Measurements from ENCODE around the gene TAF3. TPM values are rescaled to one million over a fixed set of nuclear protein-coding genes. Genes with fewer than 3 reads are reported as not detected.

Gene TAF3
- total RNA-seq, 1 experiment from 2014 or later = 3.8 TPM

DNA sequence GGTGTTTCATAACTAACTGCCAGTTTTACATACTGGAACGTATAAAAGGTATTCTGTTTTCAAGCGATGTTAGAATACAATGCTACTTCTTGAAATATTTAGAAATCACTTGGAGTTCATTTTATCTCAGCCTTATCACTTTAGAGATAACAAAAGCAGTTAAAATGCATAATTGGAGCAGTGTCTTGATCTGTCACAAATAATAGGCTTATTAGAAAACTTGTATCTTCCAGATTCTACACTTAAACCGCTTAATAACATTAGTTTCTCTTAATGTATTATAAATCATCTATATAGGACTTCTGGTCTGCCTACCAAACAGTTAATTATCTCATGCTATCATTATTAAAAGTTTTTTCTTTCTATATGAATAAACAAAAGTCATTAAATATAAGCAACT is 104.4 kb downstream of the TAF3 start:
- DNase-seq (ENCODE audit: extremely low read depth, low read depth) = no peak

DNA sequence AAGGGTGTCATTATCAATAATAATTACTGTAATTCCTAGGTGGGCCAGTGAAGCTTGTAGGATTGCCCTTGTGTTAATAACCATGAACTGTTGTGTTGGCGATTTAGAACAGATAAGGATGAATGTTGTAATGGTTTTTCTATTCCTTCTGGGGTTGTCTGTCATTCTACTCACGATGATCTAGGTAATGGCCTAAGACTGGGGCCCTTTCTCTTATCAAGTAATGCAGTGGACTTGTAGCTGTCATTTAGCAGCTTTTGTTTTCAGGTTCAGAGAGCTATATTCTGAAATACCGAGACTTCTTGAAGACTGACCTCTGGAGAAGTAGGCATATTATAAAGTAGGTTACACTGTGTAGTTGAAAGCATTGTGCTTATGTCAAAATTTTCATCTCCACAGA is 110.2 kb downstream of the TAF3 start:
- no peak for DNase-seq (ENCODE audit: extremely low read depth, low read depth)

DNA sequence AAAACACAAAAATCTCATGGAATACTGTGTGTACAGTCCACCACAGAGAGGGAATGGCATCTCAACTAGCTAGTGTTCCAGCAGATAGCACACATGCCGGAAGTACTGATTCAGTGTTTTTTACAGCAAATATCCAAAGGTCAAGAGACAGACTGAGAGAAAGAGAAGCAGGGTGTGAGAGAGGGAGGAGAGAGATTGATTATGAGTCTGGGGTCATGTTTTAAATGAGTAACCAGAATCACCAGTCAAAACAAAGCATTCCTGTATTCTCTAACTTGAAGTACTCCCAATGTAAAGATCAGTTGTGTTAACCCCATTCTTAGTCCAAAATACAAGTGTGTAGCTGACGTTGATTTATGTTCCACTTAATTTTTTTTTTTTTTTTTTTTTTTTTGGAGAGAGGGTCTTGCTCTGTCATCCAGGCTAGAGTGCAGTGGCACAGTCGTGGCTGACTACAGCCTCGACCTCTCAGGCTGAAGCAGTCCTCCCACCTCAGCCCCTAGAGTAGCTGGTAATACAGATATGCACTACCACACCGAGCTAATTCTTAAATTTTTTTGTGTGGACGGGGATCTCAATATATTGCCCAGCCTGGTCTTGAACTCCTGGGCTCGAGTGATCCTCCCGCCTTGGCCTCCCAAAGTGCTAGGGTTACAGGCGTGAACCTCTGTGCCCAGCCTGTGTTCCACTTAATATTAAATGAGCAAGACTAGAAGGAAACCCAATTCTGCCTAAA is 114.2 kb downstream of the TAF3 start:
- no peak for DNase-seq (ENCODE audit: extremely low read depth, low read depth)

DNA sequence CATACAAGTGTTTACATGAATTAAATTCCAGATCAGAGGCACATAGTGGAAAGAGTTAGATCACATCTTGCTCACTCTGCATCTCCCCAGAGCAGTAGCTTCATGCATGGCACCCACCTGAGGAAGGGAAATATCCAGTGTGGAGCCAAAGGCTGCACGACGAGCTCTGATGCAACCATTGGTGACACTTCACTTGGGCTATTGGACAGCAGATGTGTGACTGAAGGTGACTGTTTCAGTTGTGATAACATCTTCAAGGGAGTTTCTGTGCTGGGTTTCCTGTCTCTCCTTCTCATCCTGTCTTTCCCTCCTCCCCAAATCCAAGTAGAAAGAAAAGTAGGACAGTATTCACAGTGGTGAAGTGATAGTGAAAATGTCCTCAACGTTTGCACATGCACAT is 115.0 kb downstream of the TAF3 start:
- DNase-seq (ENCODE audit: extremely low read depth, low read depth) = no peak

DNA sequence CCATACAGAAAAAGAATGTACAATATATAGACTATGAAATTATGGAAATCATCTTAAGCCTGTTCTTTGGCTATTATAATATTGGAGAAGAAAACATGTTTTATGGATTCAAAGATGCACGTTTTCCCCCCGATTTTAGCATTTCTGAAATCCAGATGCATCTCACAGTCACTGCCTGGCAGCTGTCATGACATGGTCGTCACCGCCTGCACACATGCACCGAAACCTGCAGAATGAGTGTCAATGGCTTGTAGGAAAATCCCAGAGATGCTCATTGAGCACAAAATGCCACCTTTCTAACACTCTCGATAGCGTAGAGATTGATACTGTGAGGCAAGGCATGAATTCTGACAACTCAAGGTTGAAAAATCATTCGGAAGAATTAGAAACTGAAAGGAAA is 115.5 kb downstream of the TAF3 start:
- no peak for DNase-seq (ENCODE audit: extremely low read depth, low read depth)

DNA sequence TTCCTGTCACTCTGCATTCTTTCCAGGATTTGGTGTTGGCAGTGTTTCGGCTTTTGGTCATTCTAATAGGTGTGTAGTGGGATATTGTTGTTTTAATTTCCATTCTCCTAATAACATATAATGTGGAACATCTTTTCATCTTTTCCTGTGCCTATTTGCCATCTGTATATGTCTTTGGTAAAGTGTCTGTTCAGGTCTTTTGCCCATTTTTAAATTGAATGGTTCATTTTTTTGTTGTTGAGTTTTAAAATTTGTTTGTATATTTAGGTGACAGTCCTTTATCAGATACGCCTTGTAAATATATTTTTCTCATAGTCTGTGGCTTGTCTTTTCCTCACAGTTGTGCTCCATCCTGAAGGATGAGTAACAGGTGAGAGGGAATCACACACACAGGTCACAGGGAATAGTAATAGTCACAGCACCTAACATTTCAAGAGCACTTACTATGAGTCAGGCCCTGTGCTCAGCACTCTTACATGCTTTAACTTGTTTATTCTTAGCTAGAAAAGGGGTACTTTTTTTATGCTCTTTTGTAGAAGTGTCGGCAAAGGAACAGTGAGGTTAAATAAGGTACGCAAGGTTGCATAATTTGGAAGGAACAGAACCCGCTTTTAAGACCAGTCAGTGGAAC is 119.1 kb downstream of the TAF3 start:
- no peak for DNase-seq (ENCODE audit: extremely low read depth, low read depth)

DNA sequence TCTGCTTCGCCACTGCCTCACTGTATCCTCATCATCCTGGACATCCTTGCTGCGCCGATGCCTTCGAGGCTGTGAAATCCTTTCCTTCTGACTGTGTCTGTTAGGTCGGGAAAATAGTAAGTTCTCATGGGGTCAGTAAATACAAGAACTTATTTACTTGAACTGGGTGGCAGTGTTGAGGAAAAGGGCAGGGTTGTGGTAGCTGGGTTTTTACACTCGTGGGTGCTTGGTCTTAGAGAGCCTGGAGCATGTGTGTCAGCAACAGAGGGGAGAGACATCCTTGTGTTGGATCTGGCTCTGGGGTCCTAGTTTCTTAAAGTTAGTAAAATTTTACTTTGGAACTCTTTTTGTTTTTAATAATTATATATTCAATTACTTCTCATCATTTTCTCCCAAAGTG is 123.3 kb downstream of the TAF3 start:
- no peak for DNase-seq (ENCODE audit: extremely low read depth, low read depth)

DNA sequence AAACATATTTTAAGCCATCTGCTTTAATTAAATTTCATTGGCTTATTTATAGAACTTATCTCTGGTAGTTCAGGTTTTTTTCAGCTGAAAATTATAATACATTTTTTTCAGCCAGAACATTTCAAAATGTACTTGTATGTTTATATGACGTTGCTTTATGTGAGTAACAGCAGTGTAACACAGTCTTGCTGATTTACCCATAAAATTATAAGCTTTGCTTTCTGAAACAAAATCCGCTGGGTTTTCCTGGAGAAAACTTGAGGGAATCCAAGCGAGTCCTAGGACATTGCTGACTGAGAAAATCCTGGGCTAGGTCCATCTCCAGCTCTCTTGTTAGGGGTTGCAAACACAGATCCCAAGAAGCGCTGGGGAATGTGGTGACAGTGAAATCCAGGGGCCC is 124.0 kb downstream of the TAF3 start:
- no peak for DNase-seq (ENCODE audit: extremely low read depth, low read depth)

DNA sequence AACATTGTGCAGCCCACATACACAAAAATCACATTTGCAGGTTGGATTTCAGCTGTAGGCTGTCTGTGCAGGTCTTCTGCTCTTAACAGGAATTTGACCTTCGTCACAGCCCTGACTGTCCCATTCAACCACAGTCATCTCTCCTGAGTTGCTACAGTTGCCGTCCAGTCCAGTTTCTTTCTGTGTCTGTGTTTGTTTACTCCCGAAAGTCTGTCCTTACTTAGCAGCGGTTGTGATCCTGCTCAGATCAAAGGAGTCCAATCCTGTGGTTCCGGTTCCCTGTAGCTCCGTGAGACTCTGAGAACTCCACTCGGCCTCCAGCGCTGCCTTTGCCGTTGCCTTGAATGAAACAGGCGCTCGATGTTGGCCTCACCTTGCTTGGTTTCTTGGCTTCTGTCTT is 124.6 kb downstream of the TAF3 start:
- no peak for DNase-seq (ENCODE audit: extremely low read depth, low read depth)

DNA sequence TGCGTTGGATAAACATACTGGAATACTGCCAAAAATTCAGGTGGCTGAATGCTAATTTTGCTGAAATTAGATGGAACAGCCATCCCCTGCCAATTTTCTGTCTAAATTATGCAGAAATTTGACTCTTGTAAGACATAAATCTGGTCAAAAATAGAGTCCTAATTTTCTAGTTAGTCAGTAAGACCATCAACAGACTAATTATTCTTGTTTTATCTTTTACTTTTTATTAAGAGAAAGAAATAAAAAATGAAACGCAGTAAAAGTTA is 125.8 kb downstream of the TAF3 start:
- DNase-seq (ENCODE audit: extremely low read depth, low read depth) = no peak

DNA sequence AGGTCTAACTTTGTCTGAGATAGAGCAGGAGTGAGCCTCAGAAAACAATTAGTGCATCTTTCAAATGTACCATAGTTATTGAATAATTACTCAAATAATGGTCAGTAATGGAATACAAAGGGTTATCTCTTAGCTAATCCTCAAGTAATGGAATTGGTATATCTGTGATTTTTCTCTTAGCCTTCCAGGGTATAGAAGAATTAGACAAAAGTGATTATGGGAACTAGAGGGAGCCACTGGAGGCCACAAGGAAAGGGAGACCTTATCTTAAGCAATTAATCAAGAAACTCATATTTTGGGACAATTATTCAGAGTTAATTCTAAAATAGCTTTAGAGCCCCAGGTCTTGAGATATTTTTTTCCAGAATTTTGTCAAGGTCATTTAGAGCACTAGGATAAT is 126.2 kb downstream of the TAF3 start:
- no peak for DNase-seq (ENCODE audit: extremely low read depth, low read depth)

DNA sequence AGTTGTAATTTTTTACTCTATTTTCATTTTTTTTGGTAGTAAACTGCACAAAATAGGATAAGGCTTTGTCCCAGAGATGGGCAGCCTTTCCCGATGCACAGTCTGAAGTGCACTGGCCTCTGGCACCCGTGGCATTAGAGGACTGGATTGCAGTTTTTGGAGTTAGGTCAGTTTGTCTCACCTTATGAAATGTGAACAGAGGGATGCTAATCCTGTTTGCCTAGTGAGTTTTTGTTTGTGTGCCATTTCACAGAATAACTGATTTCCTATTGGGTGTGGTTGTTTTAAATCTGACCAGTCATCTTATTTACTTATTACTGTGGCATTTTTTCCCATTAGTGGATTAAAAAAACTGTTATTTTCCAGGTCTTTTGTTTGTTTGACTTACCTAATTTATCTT is 126.7 kb downstream of the TAF3 start:
- DNase-seq (ENCODE audit: extremely low read depth, low read depth) = peak; percentile 8

DNA sequence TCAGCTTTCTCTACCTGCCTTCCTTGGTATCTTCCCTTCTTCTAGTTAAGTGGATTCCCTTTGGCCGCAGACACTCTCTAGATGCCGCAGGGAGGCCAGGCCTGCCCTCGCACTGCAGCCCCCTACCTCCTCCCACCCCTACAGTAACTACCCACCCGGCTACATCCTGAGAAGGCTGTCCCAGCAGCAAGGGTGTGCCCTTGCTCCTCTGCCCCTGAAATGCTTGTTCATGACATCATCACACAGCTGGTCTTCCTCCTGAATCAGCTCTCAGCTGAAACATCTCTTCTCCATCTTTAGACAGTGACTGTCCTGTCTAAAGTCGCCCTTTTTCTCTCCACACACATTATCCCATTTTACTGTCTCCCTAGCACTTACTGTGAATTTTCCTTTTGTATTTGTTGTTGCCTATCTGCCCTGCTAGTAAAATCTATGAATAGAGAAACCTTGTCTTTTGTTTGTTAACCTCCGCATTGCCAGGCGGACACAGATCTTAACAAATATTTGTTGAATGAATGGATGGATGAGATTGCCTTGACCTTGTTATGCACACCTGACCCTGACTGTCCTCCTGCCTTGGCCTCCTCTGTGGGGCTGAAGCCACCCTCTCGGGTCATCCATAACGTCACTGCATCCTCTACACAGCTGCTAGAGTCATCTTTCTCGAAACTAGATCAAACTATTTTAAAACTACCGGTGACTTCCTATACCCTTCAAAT is 127.3 kb downstream of the TAF3 start:
- DNase-seq (ENCODE audit: extremely low read depth, low read depth) = peak; percentile 9

DNA sequence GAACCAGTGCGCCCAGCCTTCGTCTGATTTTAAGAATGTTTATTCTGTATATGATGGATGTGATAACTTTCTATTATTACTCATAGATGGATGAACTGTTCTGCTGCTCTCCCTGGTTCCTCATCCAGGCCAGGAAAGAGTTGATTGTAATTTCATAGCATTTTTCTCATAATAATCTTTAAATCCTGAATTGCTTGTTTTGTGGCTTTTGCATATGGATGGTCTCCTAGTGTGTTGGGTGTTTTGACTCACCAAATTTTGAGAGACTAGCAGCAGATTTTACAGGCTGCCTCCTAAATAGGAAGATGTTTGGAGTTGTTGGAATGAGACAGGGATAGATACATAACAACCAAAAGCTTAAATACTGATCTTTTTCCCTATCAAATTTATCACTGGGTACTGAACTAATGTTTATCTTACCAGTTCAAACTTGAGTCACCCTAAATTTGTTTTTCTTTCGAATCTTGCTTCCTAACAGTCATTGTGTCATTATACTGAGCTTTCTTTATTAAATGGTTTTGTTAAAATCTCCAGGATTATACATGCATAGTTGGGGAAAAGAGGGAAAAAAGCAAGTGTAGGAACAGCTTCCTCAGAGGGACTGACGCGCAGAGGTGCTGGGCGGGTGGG is 130.2 kb downstream of the TAF3 start:
- DNase-seq (ENCODE audit: extremely low read depth, low read depth) = no peak

DNA sequence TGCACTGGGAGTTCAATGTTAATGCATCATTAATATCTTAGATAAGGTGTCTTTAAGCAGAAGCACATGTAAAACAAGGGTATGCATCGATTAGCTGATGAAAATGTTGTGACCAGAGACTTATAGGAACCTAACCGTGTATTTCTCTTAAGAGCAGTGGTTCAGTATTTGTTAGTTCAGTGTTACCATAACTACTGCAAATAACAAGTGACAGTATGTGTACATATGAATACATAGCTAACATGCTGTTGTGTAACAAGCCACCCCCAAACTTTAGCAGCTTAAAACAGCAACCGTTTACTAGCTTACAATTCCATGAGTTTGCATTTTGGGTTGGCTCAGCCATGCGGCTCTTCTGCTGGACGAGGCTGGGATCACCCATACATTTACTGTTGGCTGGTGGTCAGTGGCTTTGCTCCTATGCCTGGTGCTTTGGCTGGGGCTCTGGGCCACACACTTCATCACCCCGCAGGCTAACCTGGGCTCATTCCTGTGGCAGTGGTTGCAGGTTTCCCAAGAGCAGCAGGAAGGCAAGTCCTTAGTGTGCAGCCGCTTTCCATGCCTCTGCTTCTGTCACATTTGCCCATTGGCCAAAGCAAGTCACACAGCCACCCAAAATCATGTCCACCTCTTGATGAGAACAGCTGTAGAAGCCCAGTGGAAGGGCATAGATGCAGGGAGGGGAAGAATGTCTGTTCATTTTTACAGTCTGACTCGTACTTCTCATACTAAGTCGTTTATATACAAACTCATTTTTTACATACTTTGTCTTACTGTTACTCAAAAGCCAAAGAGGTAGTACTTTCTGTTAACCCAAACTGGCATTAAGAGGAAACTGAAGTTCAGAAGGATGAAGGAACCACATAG is 132.9 kb downstream of the TAF3 start:
- DNase-seq (ENCODE audit: extremely low read depth, low read depth) = no peak

DNA sequence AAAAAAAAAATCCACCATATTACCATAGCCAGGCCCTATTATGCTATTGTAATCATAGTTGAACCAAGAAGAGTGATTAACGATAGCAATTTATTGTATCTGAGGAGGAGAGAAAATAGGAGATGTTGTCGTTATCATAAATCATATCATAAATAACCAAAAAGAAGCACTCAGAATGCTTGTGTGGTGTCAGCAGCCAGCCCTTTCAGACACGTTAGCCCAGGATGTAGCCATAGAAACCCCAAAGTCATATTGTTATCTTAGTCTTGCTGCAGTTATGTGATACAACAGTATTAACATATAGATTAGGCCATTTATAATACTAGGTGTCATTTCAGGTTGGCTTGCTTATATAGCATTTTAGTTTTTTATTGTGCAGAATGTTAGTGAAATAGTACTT is 134.0 kb downstream of the TAF3 start:
- no peak for DNase-seq (ENCODE audit: extremely low read depth, low read depth)

DNA sequence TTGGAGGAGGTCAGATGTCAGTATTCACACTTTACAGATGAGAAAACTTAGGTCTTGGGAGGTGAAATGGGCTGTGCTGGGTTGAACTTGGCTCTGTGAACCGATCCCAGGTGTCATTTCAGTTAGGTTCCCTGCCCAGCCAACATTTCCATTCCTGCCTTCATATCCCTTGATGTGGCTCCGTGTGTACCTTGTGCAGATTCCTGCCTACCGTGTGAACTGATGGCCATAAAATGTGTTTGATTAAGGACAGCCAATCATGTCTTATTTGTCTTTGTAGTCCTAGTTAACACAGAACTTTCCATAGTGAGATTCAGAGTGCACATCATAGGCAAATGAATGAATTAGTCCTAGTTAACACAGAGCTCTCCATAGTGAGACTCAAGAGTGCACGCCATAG is 135.1 kb downstream of the TAF3 start:
- DNase-seq (ENCODE audit: extremely low read depth, low read depth) = no peak

DNA sequence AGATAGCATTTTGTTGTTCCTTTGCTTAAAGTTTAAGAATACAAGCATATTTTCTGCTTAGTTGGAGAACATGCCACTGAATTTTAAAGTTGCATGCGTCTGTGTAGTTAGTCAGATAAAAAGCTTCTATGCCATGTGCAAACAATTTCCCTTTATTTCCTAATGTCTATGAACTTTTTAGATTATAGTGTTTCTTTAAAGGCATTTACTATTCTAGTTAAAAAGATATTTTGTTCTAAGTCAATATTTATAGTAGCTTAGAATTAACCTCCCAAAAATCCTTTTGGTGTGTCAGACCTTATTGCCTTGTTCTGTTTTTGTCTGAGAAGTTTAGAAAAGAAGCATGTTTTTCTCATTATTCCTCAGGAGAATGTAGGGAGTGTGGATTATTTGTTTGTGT is 137.1 kb downstream of the TAF3 start:
- no peak for DNase-seq (ENCODE audit: extremely low read depth, low read depth)

DNA sequence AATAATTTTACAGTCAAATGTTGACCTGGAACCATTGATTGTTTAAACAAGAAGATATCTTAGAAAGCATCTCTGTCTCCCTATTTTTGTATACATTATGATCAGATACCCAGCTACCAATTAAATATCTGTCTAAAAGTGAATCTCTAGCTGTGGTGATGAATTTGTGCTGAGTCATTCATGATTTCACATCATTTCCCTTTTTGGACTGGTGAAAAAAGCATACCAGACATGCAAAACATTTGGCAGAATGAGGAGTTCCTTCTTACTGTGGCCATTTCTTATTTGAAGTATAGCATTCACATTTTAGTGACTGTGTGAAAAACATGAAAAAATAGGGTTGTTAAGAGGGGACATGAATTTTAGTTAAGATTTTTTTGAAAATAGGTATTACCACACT is 138.2 kb downstream of the TAF3 start:
- DNase-seq (ENCODE audit: extremely low read depth, low read depth) = peak; percentile 37

DNA sequence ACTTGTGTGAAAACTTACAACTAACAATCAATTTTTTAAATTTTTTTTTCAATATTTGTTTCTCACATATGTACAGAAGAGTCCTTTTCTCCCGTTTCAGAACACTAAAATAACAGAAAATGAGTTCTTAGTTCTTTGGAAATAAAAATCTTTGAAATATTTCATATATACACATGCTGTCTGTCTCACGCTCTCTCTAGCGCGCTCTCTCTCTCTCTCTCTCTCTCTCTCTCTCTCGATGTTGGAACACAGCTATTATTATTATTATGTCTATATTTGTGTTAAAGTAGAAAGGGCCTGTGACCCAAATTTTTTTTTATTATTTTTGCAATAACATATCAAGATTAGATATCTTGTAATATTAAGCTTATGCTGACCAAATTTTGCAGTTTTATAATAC is 139.3 kb downstream of the TAF3 start:
- no peak for DNase-seq (ENCODE audit: extremely low read depth, low read depth)

DNA sequence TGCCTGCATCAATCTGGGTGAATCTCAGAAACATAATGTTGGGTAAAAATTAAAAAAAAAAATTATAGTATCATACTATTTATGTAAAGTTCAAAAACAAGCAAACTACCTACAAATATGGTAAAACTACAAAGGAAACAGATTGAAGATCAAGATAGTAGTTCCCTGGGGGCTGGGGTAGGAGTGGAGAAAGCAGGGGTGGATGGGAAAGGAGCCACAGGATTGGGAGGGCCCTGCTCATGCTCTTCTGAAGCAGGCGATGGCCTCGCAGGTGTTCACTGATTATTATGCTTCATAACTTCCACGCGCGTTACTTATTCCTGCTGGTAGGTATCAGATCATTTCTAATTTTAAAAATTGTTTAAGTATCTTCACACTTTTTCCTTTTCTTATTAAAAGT is 140.1 kb downstream of the TAF3 start:
- DNase-seq (ENCODE audit: extremely low read depth, low read depth) = no peak
